Measurements from ENCODE around the gene CACHD1.
"Not testable (repeated sequence)": the region's sequence is repeated elsewhere in the genome, so short reads cannot be mapped to it uniquely, and the experiment has no call there.

The CACHD1 gene

DNA sequence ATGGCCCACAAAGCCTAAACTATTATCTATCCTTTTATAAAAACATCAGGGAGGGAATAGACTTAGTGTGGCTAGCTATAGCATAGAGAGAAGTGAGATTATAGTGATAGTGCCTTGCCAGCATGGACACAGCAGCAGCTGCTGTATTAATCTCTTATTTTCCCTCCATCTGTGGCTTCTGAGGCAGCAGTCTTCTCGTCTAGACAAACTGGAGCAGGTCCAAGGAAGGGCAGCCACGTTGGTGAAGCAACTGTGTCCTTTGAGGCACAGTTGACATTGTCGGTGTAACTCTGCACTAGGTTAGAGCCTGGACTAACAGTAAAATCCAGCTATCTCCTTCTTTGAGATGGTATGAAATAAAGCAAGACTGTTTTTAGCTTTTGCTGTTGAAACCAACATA is 131.3 kb downstream of the CACHD1 start:
- DNase-seq (ENCODE audit: low read depth), result no peak
- H3K4me3 ChIP-seq (ENCODE audit: low read depth, low read length), result no peak overlapping the region
- TF ChIP-seq, protein P1, sequence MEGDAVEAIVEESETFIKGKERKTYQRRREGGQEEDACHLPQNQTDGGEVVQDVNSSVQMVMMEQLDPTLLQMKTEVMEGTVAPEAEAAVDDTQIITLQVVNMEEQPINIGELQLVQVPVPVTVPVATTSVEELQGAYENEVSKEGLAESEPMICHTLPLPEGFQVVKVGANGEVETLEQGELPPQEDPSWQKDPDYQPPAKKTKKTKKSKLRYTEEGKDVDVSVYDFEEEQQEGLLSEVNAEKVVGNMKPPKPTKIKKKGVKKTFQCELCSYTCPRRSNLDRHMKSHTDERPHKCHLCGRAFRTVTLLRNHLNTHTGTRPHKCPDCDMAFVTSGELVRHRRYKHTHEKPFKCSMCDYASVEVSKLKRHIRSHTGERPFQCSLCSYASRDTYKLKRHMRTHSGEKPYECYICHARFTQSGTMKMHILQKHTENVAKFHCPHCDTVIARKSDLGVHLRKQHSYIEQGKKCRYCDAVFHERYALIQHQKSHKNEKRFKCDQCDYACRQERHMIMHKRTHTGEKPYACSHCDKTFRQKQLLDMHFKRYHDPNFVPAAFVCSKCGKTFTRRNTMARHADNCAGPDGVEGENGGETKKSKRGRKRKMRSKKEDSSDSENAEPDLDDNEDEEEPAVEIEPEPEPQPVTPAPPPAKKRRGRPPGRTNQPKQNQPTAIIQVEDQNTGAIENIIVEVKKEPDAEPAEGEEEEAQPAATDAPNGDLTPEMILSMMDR (IDR thresholded peaks at IDR 0.05; ENCODE audit: low read depth, low read length, missing control alignments), result no peak

DNA sequence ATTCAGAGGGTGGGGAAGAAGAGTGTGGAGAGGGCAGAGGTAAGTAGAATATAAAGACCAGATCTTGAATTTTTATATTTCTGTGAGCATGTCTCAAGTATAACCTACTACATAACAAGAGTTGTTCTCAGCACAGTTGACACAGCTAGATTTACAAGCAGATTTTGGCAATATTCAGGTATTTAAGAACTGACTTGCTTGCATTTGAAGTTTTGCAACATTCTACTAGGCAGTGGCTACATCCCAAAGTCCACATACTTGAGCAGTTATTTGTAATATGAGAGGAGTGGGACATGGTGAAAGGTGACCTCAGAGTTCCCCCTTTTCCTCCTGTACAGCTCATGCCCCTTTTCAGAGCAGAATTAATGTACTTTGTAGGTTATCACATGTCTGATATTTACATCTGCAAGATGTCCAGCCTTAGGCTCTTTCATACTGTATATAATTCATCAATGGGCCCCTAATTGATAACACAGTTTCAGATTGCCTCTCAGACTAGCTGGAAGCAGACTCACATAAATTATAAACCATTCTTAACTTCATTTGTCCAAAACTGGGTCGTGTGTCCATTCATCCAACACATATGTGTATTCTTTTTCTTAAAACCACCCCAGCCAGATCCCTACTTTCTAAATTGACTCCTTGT is 138.2 kb downstream of the CACHD1 start:
- H3K4me3 ChIP-seq (ENCODE audit: low read depth, low read length), result no peak overlapping the region
- no peak for DNase-seq (ENCODE audit: low read depth)
- TF ChIP-seq, protein P1 (IDR thresholded peaks at IDR 0.05; ENCODE audit: low read depth, low read length, missing control alignments), result no peak

DNA sequence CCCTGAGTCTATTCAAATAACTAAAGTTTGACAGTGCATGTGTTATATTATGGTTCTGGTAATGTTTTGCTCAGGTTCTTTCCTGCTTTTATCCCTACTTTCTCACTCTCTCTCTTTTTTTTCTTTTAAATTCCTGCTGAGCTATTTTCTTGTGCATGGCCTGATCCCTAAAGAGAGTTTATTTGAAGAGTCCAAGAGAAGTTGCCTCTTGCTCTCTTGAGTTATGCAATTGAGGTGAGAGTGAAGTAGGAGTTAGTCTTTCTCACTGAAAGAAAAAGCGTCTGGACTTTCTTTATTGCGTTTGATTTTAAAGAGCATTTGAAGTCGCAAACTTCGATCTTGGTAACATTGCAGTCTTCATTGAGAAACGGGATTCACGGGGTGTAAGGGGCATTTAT is 138.7 kb downstream of the CACHD1 start:
- H3K4me3 ChIP-seq (ENCODE audit: low read depth, low read length), result no peak overlapping the region
- no peak for DNase-seq (ENCODE audit: low read depth)
- TF ChIP-seq, protein P1 (IDR thresholded peaks at IDR 0.05; ENCODE audit: low read depth, low read length, missing control alignments), result no peak

DNA sequence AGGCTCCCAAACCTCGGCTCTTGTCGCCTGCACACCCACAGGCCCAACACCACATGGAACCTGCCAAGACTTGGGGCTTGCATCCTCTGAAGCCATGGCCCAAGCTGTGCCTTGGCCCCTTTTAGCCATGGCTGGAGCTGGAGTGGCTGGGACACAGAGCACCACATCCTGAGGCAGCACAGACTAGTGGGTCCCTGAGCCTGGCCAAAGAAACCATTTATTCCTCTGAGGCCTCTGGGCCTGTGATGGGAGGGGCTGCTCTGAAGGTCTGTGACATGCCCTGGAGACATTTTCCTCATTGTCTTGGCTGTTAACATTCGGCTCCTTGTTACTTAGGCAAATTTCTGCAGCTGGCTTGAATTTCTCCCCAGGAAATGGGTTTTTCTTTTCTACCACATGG is 141.0 kb downstream of the CACHD1 start:
- not testable (repeated sequence) for DNase-seq (ENCODE audit: low read depth); H3K4me3 ChIP-seq (ENCODE audit: low read depth, low read length)

DNA sequence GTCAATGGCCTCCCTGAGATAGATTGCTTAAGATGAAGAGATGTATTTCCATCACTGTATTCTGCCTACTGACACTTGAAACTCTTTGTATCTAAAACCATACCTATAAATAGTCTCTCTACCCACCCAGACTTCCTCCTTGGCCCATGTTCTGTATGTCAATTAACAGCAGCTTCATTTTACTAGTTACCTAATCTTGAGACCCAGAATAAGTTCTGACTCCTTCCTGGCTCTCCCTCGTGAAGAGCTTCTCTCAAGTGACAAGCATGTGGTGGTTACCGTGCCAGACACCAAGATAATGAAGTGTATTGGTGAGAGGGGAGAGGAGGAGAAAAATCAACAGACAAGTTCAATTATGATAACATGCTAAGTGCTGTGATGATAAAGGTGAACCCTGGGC is 146.1 kb downstream of the CACHD1 start:
- no peak overlapping the region for H3K4me3 ChIP-seq (ENCODE audit: low read depth, low read length)
- DNase-seq (ENCODE audit: low read depth), result no peak
- TF ChIP-seq, protein P1 (IDR thresholded peaks at IDR 0.05; ENCODE audit: low read depth, low read length, missing control alignments), result no peak

DNA sequence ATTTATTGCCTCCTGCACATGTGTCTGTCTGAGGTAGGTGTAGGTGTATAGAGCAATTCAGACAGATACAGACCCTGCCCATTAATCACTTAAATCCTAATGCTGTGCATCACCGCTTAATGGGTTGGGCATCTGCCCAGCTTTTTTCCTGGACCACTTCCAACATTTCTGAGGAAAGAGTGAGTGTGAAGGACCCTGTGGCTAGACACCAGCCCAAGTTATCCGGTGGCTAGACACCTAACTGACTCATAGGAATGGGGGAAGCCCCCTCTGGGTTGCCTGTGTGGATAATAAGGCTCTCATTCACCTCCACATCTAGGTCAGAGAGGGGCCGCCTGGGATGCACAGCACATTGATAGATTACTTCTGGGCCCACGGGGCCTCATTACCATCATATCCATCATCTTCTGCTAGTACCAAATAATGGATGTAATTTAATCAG is 153.8 kb downstream of the CACHD1 start:
- DNase-seq (ENCODE audit: low read depth), result no peak
- TF ChIP-seq, protein P1 (IDR thresholded peaks at IDR 0.05; ENCODE audit: low read depth, low read length, missing control alignments), result no peak

DNA sequence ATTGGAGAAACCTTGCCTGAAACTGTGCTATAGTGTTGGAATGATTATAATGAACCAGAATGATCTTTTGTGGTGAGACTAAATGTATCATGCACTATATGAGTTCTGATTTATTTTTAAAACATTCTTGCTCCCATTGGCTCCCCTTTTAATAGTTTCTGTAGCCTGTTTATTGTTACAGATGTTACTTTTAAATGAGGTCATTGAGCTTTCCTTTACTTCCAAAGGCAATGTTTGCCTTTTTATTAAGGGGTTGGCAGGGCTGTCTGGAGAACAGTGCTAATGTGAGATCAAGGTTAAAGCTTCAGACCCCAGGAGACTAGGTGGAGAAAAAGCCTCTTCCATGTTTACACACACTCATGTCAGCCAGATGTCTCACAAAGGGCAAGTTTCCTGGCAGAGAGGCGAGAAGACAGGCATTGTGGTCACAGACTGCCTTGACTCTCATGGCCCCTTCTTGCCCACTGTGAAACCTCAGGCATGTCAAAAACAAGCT is 154.3 kb downstream of the CACHD1 start:
- TF ChIP-seq, protein P1 (IDR thresholded peaks at IDR 0.05; ENCODE audit: low read depth, low read length, missing control alignments), result no peak

More for the DNA sequence above, 153.8 kb downstream of the CACHD1 start:
- no peak overlapping the region for H3K4me3 ChIP-seq (ENCODE audit: low read depth, low read length)

More for the DNA sequence above, 154.3 kb downstream of the CACHD1 start:
- H3K4me3 ChIP-seq (ENCODE audit: low read depth, low read length), result no peak overlapping the region
- no peak for DNase-seq (ENCODE audit: low read depth)

Data from GM12864 (cell line).